ENCODE results near the gene SOX30.

DNA sequence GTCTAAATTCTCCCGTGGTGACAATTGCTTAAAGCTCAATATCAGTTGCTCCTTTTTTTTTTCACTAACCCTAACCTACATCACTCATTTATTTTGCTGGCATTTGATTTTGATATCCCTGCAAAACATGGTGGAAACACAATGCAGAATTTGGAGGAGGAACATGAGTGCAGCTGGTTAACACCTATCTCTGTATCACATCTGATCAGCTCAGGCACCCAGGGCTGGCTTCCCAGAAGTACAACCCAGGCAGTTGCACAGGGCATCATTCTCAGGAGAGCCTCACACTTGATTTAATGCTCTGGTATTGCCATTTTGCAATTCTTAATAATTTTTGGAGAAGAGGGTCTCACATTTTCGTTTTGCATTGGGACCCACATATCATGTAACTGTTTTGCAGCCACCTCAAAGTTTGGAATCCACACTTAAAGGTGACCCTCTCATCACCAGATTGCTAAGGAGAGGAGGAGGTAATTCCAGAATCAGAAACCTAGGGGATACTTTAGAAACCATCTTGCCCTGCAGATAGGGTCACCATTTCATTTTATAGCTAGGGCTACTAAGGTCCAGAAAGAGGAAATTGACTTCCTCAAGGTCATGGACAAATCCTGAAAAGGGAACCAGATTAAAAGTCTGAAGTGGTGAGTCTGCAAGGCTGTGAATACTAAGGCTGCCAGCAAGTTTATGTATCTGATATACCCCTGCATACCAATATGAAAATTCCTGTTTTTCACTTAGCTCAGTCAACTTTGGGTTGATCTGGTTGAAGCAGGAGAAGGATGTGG is 57.4 kb downstream of the SOX30 start:
- TF ChIP-seq, protein P1, sequence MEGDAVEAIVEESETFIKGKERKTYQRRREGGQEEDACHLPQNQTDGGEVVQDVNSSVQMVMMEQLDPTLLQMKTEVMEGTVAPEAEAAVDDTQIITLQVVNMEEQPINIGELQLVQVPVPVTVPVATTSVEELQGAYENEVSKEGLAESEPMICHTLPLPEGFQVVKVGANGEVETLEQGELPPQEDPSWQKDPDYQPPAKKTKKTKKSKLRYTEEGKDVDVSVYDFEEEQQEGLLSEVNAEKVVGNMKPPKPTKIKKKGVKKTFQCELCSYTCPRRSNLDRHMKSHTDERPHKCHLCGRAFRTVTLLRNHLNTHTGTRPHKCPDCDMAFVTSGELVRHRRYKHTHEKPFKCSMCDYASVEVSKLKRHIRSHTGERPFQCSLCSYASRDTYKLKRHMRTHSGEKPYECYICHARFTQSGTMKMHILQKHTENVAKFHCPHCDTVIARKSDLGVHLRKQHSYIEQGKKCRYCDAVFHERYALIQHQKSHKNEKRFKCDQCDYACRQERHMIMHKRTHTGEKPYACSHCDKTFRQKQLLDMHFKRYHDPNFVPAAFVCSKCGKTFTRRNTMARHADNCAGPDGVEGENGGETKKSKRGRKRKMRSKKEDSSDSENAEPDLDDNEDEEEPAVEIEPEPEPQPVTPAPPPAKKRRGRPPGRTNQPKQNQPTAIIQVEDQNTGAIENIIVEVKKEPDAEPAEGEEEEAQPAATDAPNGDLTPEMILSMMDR (IDR thresholded peaks at IDR 0.05; ENCODE audit: low read depth, low read length): no peak
- no peak for TF ChIP-seq EZH2phosphoT487 (IDR thresholded peaks at IDR 0.05; ENCODE audit: low read depth)

Data from OCI-LY3 (cell line).